Measurements from ENCODE around the gene ZNF341. TPM values are rescaled to one million over a fixed set of nuclear protein-coding genes. Genes with fewer than 3 reads are reported as not detected.

ZNF341 gene
- total and polyA plus RNA-seq, 9 of the 15 experiments (the other 6 are each of a cell fraction or from before 2014, with no cell fraction given): 0.08 to 2.6 (median 1.0) TPM

DNA sequence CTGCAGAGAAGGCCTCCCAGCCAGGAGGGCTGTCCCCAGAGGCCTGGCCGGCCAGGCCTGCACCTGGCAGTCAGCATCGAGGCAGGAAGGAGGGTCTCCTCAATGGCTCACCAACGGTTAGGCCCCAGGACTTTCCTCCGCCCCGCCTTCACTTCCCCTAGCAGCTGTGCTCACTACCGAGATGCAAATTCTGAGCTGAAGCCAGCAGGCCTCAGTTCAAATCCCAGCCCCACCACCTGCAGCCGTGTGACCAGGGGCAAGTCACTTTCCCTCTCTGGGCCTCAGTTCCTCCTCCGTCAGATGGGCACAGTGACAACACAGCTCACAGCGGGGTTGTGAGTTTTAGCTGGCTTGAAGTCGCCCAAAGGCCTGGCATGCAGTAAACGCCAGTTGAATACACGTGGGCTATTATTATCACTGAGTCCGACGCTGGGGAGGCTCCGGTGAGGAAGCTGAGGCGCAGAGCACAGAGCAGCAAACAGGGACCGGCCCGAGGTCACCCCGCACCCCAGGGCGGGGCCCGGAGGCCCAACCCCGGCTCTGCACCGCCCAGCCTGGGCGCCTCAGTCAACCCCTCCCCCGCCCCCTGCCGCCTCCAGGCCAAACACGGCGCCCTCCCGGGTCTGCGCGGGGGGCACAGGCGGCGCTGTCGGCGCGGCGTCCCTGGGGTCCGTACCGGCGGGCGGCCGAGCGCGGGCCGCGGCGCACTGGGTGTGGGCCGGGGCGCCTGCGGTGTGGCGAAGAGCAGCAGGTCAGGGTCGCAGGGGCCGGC is 46.3 kb upstream of the ZNF341 start (continued):
- TF ChIP-seq, protein P1, sequence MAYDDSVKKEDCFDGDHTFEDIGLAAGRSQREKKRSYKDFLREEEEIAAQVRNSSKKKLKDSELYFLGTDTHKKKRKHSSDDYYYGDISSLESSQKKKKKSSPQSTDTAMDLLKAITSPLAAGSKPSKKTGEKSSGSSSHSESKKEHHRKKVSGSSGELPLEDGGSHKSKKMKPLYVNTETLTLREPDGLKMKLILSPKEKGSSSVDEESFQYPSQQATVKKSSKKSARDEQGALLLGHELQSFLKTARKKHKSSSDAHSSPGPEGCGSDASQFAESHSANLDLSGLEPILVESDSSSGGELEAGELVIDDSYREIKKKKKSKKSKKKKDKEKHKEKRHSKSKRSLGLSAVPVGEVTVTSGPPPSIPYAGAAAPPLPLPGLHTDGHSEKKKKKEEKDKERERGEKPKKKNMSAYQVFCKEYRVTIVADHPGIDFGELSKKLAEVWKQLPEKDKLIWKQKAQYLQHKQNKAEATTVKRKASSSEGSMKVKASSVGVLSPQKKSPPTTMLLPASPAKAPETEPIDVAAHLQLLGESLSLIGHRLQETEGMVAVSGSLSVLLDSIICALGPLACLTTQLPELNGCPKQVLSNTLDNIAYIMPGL (CRISPR knock-in tag; IDR thresholded peaks at IDR 0.05): no peak
- TF ChIP-seq ZNF253 (CRISPR knock-in tag; conservative IDR thresholded peaks at IDR 0.05) (no peak), ZNF518B (CRISPR knock-in tag; IDR thresholded peaks at IDR 0.05) (no peak), KDM2B (CRISPR knock-in tag; IDR thresholded peaks at IDR 0.05) (no peak), TGIF2 (CRISPR knock-in tag; IDR thresholded peaks at IDR 0.05) (no peak), HES1 (IDR thresholded peaks at IDR 0.05; ENCODE audit: low read depth) (no peak), C11orf30 (IDR thresholded peaks at IDR 0.05; ENCODE audit: low read depth) (no peak), NR0B1 (IDR thresholded peaks at IDR 0.05; ENCODE audit: partially characterized antibody) (no peak), SRSF1 (IDR thresholded peaks at IDR 0.05; ENCODE audit: low read depth, low read length) (no peak), RBM17 (IDR thresholded peaks at IDR 0.05; ENCODE audit: borderline replicate concordance, low read depth, low read length) (no peak), E2F3 (CRISPR knock-in tag; IDR thresholded peaks at IDR 0.05) (no peak)
- TF ChIP-seq, protein P2, sequence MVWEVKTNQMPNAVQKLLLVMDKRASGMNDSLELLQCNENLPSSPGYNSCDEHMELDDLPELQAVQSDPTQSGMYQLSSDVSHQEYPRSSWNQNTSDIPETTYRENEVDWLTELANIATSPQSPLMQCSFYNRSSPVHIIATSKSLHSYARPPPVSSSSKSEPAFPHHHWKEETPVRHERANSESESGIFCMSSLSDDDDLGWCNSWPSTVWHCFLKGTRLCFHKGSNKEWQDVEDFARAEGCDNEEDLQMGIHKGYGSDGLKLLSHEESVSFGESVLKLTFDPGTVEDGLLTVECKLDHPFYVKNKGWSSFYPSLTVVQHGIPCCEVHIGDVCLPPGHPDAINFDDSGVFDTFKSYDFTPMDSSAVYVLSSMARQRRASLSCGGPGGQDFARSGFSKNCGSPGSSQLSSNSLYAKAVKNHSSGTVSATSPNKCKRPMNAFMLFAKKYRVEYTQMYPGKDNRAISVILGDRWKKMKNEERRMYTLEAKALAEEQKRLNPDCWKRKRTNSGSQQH (CRISPR knock-in tag; IDR thresholded peaks at IDR 0.05): no peak
- TF ChIP-seq, protein P3, sequence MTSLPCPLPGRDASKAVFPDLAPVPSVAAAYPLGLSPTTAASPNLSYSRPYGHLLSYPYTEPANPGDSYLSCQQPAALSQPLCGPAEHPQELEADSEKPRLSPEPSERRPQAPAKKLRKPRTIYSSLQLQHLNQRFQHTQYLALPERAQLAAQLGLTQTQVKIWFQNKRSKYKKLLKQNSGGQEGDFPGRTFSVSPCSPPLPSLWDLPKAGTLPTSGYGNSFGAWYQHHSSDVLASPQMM (CRISPR knock-in tag; IDR thresholded peaks at IDR 0.05): no peak
- TF ChIP-seq, protein P4, sequence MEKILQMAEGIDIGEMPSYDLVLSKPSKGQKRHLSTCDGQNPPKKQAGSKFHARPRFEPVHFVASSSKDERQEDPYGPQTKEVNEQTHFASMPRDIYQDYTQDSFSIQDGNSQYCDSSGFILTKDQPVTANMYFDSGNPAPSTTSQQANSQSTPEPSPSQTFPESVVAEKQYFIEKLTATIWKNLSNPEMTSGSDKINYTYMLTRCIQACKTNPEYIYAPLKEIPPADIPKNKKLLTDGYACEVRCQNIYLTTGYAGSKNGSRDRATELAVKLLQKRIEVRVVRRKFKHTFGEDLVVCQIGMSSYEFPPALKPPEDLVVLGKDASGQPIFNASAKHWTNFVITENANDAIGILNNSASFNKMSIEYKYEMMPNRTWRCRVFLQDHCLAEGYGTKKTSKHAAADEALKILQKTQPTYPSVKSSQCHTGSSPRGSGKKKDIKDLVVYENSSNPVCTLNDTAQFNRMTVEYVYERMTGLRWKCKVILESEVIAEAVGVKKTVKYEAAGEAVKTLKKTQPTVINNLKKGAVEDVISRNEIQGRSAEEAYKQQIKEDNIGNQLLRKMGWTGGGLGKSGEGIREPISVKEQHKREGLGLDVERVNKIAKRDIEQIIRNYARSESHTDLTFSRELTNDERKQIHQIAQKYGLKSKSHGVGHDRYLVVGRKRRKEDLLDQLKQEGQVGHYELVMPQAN (IDR thresholded peaks at IDR 0.05; ENCODE audit: borderline replicate concordance): 0 out of 2 replicates have a peak, but pooled peaks have one; percentile 51

All from K562 (cell line).